ENCODE results near the gene CAMK1G. TPM values are rescaled to one million over a fixed set of nuclear protein-coding genes. Genes with fewer than 3 reads are reported as not detected.

CAMK1G gene
- total and polyA plus RNA-seq, 5 donors from 2014 or later = not detected

DNA sequence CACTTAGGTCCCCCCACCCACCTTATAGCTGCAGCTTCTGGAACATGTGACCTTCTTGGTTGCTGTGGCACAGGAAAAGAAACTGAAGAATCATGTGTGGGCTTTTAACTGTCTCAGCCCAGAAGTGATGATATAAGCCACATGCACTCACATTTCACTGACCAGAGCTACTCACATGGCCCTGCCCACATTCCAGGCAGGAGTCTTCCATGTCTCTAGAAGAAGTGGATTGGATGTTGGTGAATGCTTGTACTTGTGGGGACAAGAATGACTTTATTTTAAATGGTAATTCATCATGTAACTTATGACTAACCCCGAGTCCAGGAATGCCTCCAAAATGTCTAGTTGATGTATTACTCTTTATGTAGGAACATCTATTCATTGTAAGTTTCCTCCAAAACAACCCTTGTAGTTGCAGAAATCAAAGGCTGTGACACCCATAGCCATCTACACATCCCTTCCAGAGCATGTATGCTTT lies 15.8 kb upstream of the CAMK1G start:
- no peaks in the 10 kb centered on the region for H3K9me3 ChIP-seq (ENCODE audit: control insufficient read depth in 2 of 2, low read length in 2 of 2)
- DNase-seq (no peak), ATAC-seq (ENCODE audit: low read depth in 2 of 2) (no peak)
- H3K4me1 Mint-ChIP-seq = peaks cover 6 to 11% (median 9%) of the 10 kb centered on the region in 4 donors
- H3K4me1 ChIP-seq (ENCODE audit: control insufficient read depth, insufficient read depth, low read length, poor library complexity, severe bottlenecking) = peaks cover 9% of the 10 kb centered on the region
- H3K27me3 ChIP-seq (ENCODE audit: control insufficient read depth, insufficient read depth, low read length) = peaks cover 10% of the 10 kb centered on the region
- no peak overlapping the region for H3K4me3 Mint-ChIP-seq
- H3K9me3 Mint-ChIP-seq = no peaks in the 10 kb centered on the region
- H3K36me3 ChIP-seq (ENCODE audit: control insufficient read depth, insufficient read depth, low read length) = no peaks in the 10 kb centered on the region
- no peaks in the 10 kb centered on the region for H3K36me3 Mint-ChIP-seq
- H3K4me3 ChIP-seq (ENCODE audit: low read depth, low read length) = no peak overlapping the region
- H3K27me3 Mint-ChIP-seq = peaks cover 30% of the 10 kb centered on the region
- no peak overlapping the region for H3K27ac ChIP-seq (ENCODE audit: insufficient read depth, low read length, poor library complexity, severe bottlenecking)
- no peak overlapping the region for H3K27ac Mint-ChIP-seq

DNA sequence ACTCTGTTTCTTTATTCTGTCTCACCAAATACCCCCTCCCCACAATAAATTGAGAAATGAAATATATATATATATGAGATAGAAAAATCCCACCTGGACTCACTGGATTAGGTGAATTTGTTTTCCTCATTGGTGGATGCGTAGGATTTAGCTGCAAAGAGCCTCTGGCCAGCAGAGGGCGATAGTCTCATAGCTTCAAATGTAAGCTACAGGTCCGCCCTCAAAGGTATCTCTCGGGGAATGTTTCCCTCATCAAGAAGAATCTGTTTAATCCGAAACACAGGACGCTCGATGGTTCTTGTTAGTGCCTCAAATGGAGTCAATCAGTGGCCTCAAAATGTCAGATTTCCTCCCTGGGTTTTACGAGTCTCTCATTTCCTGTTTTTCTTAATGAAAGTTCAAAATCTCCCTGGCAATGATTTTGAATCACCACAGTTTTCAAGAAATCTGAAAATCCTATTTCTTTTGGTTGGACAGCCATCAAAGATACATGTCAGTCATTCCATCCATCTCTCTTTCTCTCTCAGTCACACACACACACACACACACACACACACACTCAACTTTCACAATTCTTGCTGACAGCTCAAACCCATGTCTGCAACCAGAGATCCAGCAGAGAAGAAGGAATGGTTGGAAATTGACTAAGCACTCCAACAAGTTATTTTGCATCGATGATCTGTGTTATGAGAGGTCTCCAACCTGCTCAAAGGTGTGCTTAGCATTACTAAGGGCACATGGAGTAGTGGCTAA lies 13.9 kb upstream of the CAMK1G start:
- Histone ChIP-seq H3K4me3 (ENCODE audit: low read depth, low read length) (peak overlapping the region; percentile 68), H3K4me1 (ENCODE audit: control insufficient read depth, insufficient read depth, low read length, poor library complexity, severe bottlenecking) (peaks cover 9% of the 10 kb centered on the region), H3K36me3 (ENCODE audit: control insufficient read depth, insufficient read depth, low read length) (no peaks in the 10 kb centered on the region), H3K9me3 (ENCODE audit: control insufficient read depth in 2 of 2, low read length in 2 of 2) (no peaks in the 10 kb centered on the region), H3K27ac (ENCODE audit: insufficient read depth, low read length, poor library complexity, severe bottlenecking) (no peak overlapping the region), H3K27me3 (ENCODE audit: control insufficient read depth, insufficient read depth, low read length) (peaks cover 12% of the 10 kb centered on the region)
- Mint-ChIP-seq H3K4me1 (peaks cover 6 to 11% (median 9%) of the 10 kb centered on the region in 4 donors), H3K27ac (peak overlapping the region; percentile 13 to 64 (median 17)), H3K9me3 (no peaks in the 10 kb centered on the region), H3K4me3 (peak overlapping the region in 1 of 4 donors; percentile 25), H3K36me3 (no peaks in the 10 kb centered on the region), H3K27me3 (peaks cover 32% of the 10 kb centered on the region)
- ATAC-seq (ENCODE audit: low read depth in 2 of 2) = peak; percentile 58 to 63
- DNase-seq = peak; percentile 48 to 82 (median 60)

DNA sequence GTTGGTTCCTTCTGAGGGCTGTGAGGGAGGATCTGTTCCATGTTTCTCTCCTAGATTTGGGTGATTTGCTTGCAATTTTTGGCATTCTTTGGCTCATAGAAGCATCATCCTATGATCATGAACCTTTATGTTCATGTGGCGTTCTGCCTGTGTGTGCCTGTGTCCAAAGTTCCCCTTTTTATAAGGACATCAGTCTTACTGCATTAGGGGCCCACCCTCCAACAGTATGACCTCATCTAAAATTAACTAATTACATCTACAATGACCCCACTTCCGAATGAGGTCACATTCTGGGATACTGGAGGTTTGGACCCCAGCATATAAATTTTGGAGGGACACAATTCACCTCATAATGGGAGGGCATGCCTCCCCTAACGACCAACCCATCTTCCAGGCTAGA lies 12.8 kb upstream of the CAMK1G start:
- H3K36me3 ChIP-seq (ENCODE audit: control insufficient read depth, insufficient read depth, low read length) = no peaks in the 10 kb centered on the region
- peaks cover 31% of the 10 kb centered on the region for H3K27me3 Mint-ChIP-seq
- no peaks in the 10 kb centered on the region for H3K9me3 ChIP-seq (ENCODE audit: control insufficient read depth in 2 of 2, low read length in 2 of 2)
- H3K27ac ChIP-seq (ENCODE audit: insufficient read depth, low read length, poor library complexity, severe bottlenecking) = no peak overlapping the region
- ATAC-seq (ENCODE audit: low read depth in 2 of 2) = no peak
- no peaks in the 10 kb centered on the region for H3K36me3 Mint-ChIP-seq
- DNase-seq = no peak
- peak overlapping the region in 1 of 3 donors; percentile 5 for H3K27ac Mint-ChIP-seq
- H3K4me3 ChIP-seq (ENCODE audit: low read depth, low read length) = no peak overlapping the region
- H3K4me1 Mint-ChIP-seq = peaks cover 6 to 11% (median 9%) of the 10 kb centered on the region in 4 donors
- H3K4me3 Mint-ChIP-seq = no peak overlapping the region
- H3K4me1 ChIP-seq (ENCODE audit: control insufficient read depth, insufficient read depth, low read length, poor library complexity, severe bottlenecking) = peaks cover 9% of the 10 kb centered on the region
- peaks cover 12% of the 10 kb centered on the region for H3K27me3 ChIP-seq (ENCODE audit: control insufficient read depth, insufficient read depth, low read length)
- no peaks in the 10 kb centered on the region for H3K9me3 Mint-ChIP-seq

DNA sequence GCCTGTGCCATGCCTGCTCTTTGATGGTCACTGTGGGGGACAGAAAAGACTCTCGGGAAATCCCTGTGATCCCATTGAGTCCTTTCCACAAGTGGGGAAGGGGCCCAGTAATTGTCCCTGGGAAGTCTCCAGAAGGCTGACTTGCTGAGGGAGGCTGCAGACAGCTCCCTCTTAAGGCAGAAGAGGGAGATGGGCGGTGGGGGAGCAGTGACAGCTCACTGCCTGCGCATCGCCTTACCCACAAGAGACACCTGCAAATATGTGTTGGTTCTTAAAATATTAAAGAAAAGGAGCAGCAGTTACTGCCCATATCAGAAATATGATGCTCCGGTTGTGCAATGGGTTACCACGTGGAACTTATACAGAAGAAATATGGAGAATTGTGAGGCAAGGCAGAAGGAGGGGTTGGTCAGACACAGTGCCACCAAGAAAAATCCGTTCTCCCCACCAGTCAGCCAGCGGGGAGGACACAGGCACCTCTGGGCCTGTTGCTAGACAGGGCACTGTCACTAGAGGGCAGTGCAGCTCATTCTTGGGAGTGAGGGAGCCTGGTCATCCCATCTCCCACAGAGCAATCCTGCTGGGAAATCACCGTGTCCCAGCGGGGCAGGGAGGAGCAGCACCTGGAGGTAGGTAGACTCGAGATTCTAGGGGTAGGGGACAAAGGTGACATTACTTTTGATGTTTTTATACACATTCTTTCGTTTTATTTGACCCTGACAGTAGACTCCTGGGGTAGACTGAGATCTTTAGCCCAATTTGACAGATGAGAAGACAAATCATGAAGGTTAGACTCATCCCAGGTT lies 6.9 kb upstream of the CAMK1G start:
- no peaks in the 10 kb centered on the region for H3K4me1 Mint-ChIP-seq
- peak; percentile 71 to 72 for ATAC-seq (ENCODE audit: low read depth in 2 of 2)
- peak; percentile 29 to 45 (median 31) for DNase-seq
- no peak overlapping the region for H3K4me3 Mint-ChIP-seq
- no peak overlapping the region for H3K27ac Mint-ChIP-seq
- no peaks in the 10 kb centered on the region for H3K4me1 ChIP-seq (ENCODE audit: control insufficient read depth, insufficient read depth, low read length, poor library complexity, severe bottlenecking)
- peaks cover 18% of the 10 kb centered on the region for H3K27me3 ChIP-seq (ENCODE audit: control insufficient read depth, insufficient read depth, low read length)
- H3K27me3 Mint-ChIP-seq = peaks cover 11% of the 10 kb centered on the region
- H3K9me3 ChIP-seq (ENCODE audit: control insufficient read depth in 2 of 2, low read length in 2 of 2) = no peaks in the 10 kb centered on the region
- no peaks in the 10 kb centered on the region for H3K36me3 Mint-ChIP-seq
- peaks cover 0 to 2% (median 0%) of the 10 kb centered on the region in 7 donors for H3K9me3 Mint-ChIP-seq
- no peak overlapping the region for H3K27ac ChIP-seq (ENCODE audit: insufficient read depth, low read length, poor library complexity, severe bottlenecking)
- no peak overlapping the region for H3K4me3 ChIP-seq (ENCODE audit: low read depth, low read length)
- H3K36me3 ChIP-seq (ENCODE audit: control insufficient read depth, insufficient read depth, low read length) = no peaks in the 10 kb centered on the region

DNA sequence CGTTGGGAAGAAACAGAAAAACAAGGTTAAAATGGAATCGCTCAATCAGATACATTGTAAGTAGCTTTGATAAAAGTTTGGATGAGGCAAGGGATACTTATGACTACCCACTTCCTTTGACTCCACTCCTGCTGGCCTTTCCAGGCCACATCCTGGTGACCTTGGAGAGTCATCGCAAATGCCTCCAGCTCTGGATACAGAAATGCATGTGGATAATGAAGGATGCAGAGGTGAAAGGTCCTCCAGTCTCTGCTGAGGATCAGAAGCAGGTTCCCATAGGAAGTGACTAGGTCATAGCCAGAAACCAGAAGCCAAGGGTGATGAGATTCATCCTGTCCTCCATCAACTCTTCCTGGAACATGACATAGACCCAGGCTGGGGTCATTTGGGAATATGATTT lies 6.2 kb upstream of the CAMK1G start:
- Histone ChIP-seq H3K27ac (ENCODE audit: insufficient read depth, low read length, poor library complexity, severe bottlenecking) (no peak overlapping the region), H3K36me3 (ENCODE audit: control insufficient read depth, insufficient read depth, low read length) (no peaks in the 10 kb centered on the region), H3K4me1 (ENCODE audit: control insufficient read depth, insufficient read depth, low read length, poor library complexity, severe bottlenecking) (no peaks in the 10 kb centered on the region), H3K4me3 (ENCODE audit: low read depth, low read length) (no peak overlapping the region), H3K27me3 (ENCODE audit: control insufficient read depth, insufficient read depth, low read length) (peaks cover 24% of the 10 kb centered on the region), H3K9me3 (ENCODE audit: control insufficient read depth in 2 of 2, low read length in 2 of 2) (no peaks in the 10 kb centered on the region)
- Mint-ChIP-seq H3K27ac (no peak overlapping the region), H3K9me3 (peaks cover 0 to 2% (median 0%) of the 10 kb centered on the region in 7 donors), H3K4me1 (no peaks in the 10 kb centered on the region), H3K36me3 (no peaks in the 10 kb centered on the region), H3K27me3 (peaks cover 11% of the 10 kb centered on the region), H3K4me3 (no peak overlapping the region)
- no peak for DNase-seq
- ATAC-seq (ENCODE audit: low read depth in 2 of 2) = no peak

DNA sequence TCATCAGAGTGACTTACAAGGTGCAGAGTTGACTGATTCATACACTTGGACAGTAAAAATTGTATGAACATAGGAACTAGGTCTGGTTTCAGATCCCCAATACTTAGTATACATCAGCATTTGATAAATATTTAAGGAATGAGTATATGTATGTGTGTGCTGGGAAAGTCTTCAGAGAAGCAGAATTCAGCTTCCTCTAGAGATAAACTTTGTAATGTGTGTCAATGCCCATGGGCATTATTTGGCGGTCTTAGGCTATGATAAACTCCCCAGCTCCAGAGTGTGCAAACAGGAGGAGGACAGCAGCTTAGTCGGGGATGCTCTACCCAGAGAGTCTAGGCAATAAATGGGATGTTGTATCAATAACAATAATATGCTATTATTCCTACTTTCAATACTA lies 2.9 kb upstream of the CAMK1G start:
- peaks cover 40% of the 10 kb centered on the region for H3K27me3 ChIP-seq (ENCODE audit: control insufficient read depth, insufficient read depth, low read length)
- ATAC-seq (ENCODE audit: low read depth in 2 of 2) = no peak
- no peak overlapping the region for H3K27ac Mint-ChIP-seq
- no peak overlapping the region for H3K4me3 ChIP-seq (ENCODE audit: low read depth, low read length)
- no peak for DNase-seq
- H3K27ac ChIP-seq (ENCODE audit: insufficient read depth, low read length, poor library complexity, severe bottlenecking) = no peak overlapping the region
- peaks cover 6% of the 10 kb centered on the region for H3K27me3 Mint-ChIP-seq
- H3K4me3 Mint-ChIP-seq = no peak overlapping the region
- H3K36me3 Mint-ChIP-seq = no peaks in the 10 kb centered on the region
- no peaks in the 10 kb centered on the region for H3K4me1 Mint-ChIP-seq
- no peaks in the 10 kb centered on the region for H3K36me3 ChIP-seq (ENCODE audit: control insufficient read depth, insufficient read depth, low read length)
- peaks cover 0 to 2% (median 0%) of the 10 kb centered on the region in 7 donors for H3K9me3 Mint-ChIP-seq
- no peaks in the 10 kb centered on the region for H3K9me3 ChIP-seq (ENCODE audit: control insufficient read depth in 2 of 2, low read length in 2 of 2)
- no peaks in the 10 kb centered on the region for H3K4me1 ChIP-seq (ENCODE audit: control insufficient read depth, insufficient read depth, low read length, poor library complexity, severe bottlenecking)

DNA sequence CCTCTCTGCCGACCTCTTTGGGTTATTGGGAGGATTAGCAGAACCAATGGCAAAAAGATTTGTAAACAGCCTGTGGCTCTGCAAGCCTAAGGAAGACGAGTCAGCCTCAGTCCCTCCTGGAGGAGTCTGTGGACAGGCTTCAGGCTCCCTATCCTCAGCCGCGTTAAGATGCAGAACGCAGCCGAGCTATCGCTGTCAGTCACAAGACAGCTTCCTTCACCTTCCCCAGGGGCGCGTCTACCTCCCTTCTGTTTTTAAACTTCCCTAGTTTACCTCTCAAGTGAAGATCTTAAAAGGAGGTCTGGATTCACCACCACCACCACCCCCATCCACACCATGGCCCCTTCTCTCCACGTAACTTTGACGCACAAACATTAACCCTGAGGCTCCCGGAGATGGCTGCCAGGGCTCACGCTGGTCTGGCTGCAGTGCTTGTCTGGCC lies 738 bp downstream of the CAMK1G start:
- H3K36me3 Mint-ChIP-seq = no peaks in the 10 kb centered on the region
- H3K27me3 Mint-ChIP-seq = peaks cover 33% of the 10 kb centered on the region
- Histone ChIP-seq H3K9me3 (ENCODE audit: control insufficient read depth in 2 of 2, low read length in 2 of 2) (no peaks in the 10 kb centered on the region), H3K4me1 (ENCODE audit: control insufficient read depth, insufficient read depth, low read length, poor library complexity, severe bottlenecking) (no peaks in the 10 kb centered on the region), H3K4me3 (ENCODE audit: low read depth, low read length) (no peak overlapping the region), H3K27me3 (ENCODE audit: control insufficient read depth, insufficient read depth, low read length) (peaks cover 51% of the 10 kb centered on the region), H3K27ac (ENCODE audit: insufficient read depth, low read length, poor library complexity, severe bottlenecking) (no peak overlapping the region), H3K36me3 (ENCODE audit: control insufficient read depth, insufficient read depth, low read length) (no peaks in the 10 kb centered on the region)
- H3K27ac Mint-ChIP-seq = no peak overlapping the region
- H3K9me3 Mint-ChIP-seq = no peaks in the 10 kb centered on the region
- H3K4me3 Mint-ChIP-seq = no peak overlapping the region
- H3K4me1 Mint-ChIP-seq = no peaks in the 10 kb centered on the region
- ATAC-seq (ENCODE audit: low read depth in 2 of 2) (no peak), DNase-seq (no peak)

All from CD4-positive, CD25-positive, alpha-beta regulatory T cell (primary cell).